ENCODE measurements around the gene NRIP3. TPM values are rescaled to one million over a fixed set of nuclear protein-coding genes. Genes with fewer than 3 reads are reported as not detected.
"Not testable (repeated sequence)": the region's sequence is repeated elsewhere in the genome, so short reads cannot be mapped to it uniquely, and the experiment has no call there.

Gene NRIP3
- total and polyA plus RNA-seq, 2 donors (not counting 3 experiments of a cell fraction or from before 2014, with no cell fraction given) = 3.7 to 9.9 TPM

DNA sequence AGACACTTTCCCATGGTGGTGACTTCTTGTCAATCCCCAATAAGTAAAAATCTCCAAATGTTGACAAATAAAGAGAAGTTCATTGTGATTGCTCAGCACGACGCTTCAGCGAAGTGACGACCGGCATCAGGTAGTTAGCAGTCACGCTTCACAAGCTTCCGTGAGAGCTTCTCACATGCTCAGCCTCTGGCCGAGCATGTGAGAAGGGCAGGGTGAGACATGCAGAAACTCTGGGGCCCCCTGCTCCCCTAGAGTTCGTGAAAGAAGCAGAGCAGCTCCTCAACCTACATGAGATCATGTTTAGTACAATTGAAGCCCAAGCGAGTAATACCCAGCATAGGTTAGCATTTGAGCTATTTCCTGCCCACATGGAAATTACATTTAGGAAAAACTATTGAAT, 66.6 kb downstream of the NRIP3 start:
- no peak overlapping the region for H3K9ac ChIP-seq (replicated peaks; ENCODE audit: extremely low read depth, insufficient read depth, low read length)
- TF ChIP-seq GATA2 (IDR thresholded peaks at IDR 0.05; ENCODE audit: insufficient read depth, insufficient read length, low read depth, low read length) (no peak), EZH2 (IDR thresholded peaks at IDR 0.05; ENCODE audit: borderline replicate concordance, low read depth, low read length, severe bottlenecking) (no peak), MYC (IDR thresholded peaks at IDR 0.05; ENCODE audit: low read depth, low read length) (no peak), FOS (IDR thresholded peaks at IDR 0.05; ENCODE audit: borderline replicate concordance, insufficient read depth, low read length) (no peak), POLR2AphosphoS5 (IDR thresholded peaks at IDR 0.05; ENCODE audit: insufficient read depth, low read depth, low read length) (no peak), JUN (IDR thresholded peaks at IDR 0.05; ENCODE audit: borderline replicate concordance, insufficient read depth, insufficient read length, low read depth) (no peak), POLR2A (IDR thresholded peaks at IDR 0.05; ENCODE audit: low read depth, low read length) (no peak)
- TF ChIP-seq, protein P1, sequence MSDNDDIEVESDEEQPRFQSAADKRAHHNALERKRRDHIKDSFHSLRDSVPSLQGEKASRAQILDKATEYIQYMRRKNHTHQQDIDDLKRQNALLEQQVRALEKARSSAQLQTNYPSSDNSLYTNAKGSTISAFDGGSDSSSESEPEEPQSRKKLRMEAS (IDR thresholded peaks at IDR 0.05; ENCODE audit: insufficient read depth, insufficient read length) = no peak
- TF ChIP-seq, protein P2, sequence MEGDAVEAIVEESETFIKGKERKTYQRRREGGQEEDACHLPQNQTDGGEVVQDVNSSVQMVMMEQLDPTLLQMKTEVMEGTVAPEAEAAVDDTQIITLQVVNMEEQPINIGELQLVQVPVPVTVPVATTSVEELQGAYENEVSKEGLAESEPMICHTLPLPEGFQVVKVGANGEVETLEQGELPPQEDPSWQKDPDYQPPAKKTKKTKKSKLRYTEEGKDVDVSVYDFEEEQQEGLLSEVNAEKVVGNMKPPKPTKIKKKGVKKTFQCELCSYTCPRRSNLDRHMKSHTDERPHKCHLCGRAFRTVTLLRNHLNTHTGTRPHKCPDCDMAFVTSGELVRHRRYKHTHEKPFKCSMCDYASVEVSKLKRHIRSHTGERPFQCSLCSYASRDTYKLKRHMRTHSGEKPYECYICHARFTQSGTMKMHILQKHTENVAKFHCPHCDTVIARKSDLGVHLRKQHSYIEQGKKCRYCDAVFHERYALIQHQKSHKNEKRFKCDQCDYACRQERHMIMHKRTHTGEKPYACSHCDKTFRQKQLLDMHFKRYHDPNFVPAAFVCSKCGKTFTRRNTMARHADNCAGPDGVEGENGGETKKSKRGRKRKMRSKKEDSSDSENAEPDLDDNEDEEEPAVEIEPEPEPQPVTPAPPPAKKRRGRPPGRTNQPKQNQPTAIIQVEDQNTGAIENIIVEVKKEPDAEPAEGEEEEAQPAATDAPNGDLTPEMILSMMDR (IDR thresholded peaks at IDR 0.05; ENCODE audit: extremely low read depth in 1 of 2, insufficient read depth in 1 of 2, low read depth in 1 of 2, low read length in 2 of 2) = no peak
- POLR2A ChIA-PET = no interaction called here
- no peak for FAIRE-seq
- H3K27me3 ChIP-seq (ENCODE audit: control insufficient read depth in 2 of 2, insufficient read depth in 2 of 2, low read length in 2 of 2) = peaks cover 0 to 4% of the 10 kb centered on the region in 2 experiments
- H4K20me1 ChIP-seq (replicated peaks; ENCODE audit: control insufficient read depth, extremely low read depth, insufficient read depth, low read length) = no peaks in the 10 kb centered on the region
- BruUV-seq (replicated peaks) = no TSS peak
- H3K9me3 ChIP-seq (replicated peaks; ENCODE audit: control insufficient read depth, insufficient read depth, low read length) = no peaks in the 10 kb centered on the region
- H3K9me1 ChIP-seq (replicated peaks; ENCODE audit: control insufficient read depth, extremely low read depth, insufficient read depth, low read length) = no peaks in the 10 kb centered on the region
- H3K4me2 ChIP-seq (ENCODE audit: insufficient read depth, low read length) = no peak overlapping the region
- no peaks in the 10 kb centered on the region for H3K36me3 ChIP-seq (ENCODE audit: control insufficient read depth in 2 of 2, extremely low read depth in 1 of 2, insufficient read depth in 2 of 2, low read length in 2 of 2)
- dilution Hi-C loops (cut with MboI; ENCODE audit: extremely low pct_ligation_motif_present, low sequenced_read_pairs) (no loop called here), intact Hi-C loops (cut with micrococcal nuclease) (no loop called here)
- H3K4me1 ChIP-seq (ENCODE audit: control insufficient read depth, extremely low read depth, insufficient read depth, low read length) = peaks cover 7% of the 10 kb centered on the region
- H2AFZ ChIP-seq (ENCODE audit: low read depth, low read length) = no peak overlapping the region
- CTCF ChIA-PET = interaction anchor here (0.6 to 1.8 kb wide), 2 partner anchors 22 to 25 kb away, joined by 4 to 10 read pairs; no protein-coding TSS in a partner anchor
- no peaks in the 10 kb centered on the region for H3K79me2 ChIP-seq (ENCODE audit: control insufficient read depth, insufficient read depth, low read length)
- H3K4me3 ChIP-seq (replicated peaks in 1 of 3; ENCODE audit: insufficient read depth in 1 of 3, low read depth in 1 of 3, low read length in 3 of 3) = no peak overlapping the region
- no peak overlapping the region for H3K27ac ChIP-seq (ENCODE audit: insufficient read depth, low read depth, low read length)
- no peak for DNase-seq (ENCODE audit: low read depth, low spot score)

DNA sequence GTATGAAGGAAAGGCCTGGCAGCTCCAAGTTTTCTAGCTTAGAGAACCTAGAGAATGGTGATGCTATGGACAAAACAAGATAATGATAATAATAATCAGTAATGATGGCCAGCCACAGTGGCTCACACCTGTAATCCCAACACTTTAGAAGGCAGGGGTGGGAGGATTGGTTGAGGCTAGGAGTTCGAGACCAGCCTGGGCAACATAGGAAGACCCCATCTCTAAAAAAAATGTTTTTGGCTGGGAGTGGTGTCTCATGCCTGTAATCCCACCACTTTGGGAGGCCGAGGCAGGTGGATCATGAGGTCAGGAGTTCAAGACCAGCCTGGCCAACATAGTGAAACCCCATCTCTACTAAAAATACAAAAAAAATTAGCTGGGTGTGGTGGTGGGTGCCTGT, 68.0 kb downstream of the NRIP3 start:
- intact Hi-C loops (cut with micrococcal nuclease) = not testable (repeated sequence)

More for the DNA sequence above, 68.0 kb downstream of the NRIP3 start:
- H3K4me3 ChIP-seq (replicated peaks in 1 of 3; ENCODE audit: insufficient read depth in 1 of 3, low read depth in 1 of 3, low read length in 3 of 3); H3K27ac ChIP-seq (ENCODE audit: insufficient read depth, low read depth, low read length); DNase-seq (ENCODE audit: low read depth, low spot score); POLR2A ChIA-PET; H3K9ac ChIP-seq (replicated peaks; ENCODE audit: extremely low read depth, insufficient read depth, low read length); H3K4me1 ChIP-seq (ENCODE audit: control insufficient read depth, extremely low read depth, insufficient read depth, low read length); BruUV-seq (replicated peaks); H2AFZ ChIP-seq (ENCODE audit: low read depth, low read length); FAIRE-seq; H4K20me1 ChIP-seq (replicated peaks; ENCODE audit: control insufficient read depth, extremely low read depth, insufficient read depth, low read length); dilution Hi-C loops (cut with MboI; ENCODE audit: extremely low pct_ligation_motif_present, low sequenced_read_pairs); H3K36me3 ChIP-seq (ENCODE audit: control insufficient read depth in 2 of 2, extremely low read depth in 1 of 2, insufficient read depth in 2 of 2, low read length in 2 of 2); H3K9me3 ChIP-seq (replicated peaks; ENCODE audit: control insufficient read depth, insufficient read depth, low read length); H3K4me2 ChIP-seq (ENCODE audit: insufficient read depth, low read length); H3K79me2 ChIP-seq (ENCODE audit: control insufficient read depth, insufficient read depth, low read length); H3K27me3 ChIP-seq (ENCODE audit: control insufficient read depth in 2 of 2, insufficient read depth in 2 of 2, low read length in 2 of 2); H3K9me1 ChIP-seq (replicated peaks; ENCODE audit: control insufficient read depth, extremely low read depth, insufficient read depth, low read length): not testable (repeated sequence)
- CTCF ChIA-PET = interaction anchor here (1.0 kb wide), 1 partner anchor 22 kb away, joined by 3 read pairs; no protein-coding TSS in a partner anchor

All from endothelial cell of umbilical vein (primary cell).